B cell (primary cell): Measurements from ENCODE around the gene THUMPD1. TPM values are rescaled to one million over a fixed set of nuclear protein-coding genes. Genes with fewer than 3 reads are reported as not detected.

ENCODE experiments used
- ATAC-seq: fragments of 200-7000 bp; cut with Tn5 transposase; one replicate; pipeline ENCODE4 v1.10.0; 2021; ENCODE audit warnings: low read depth, mild to moderate bottlenecking, moderate number of reproducible peaks, moderate library complexity
- CTCF ChIA-PET: fragments of 350-600 bp; sonication (Branson Sonifier 250); formaldehyde crosslinking; loops from one replicate; lab custom pipeline; 2021; ENCODE audit warnings: antibody characterized with exemption, inconsistent platforms; lab: Charles Lee
- POLR2A ChIA-PET: fragments of 350-600 bp; sonication (Branson Sonifier 250); formaldehyde crosslinking; loops from one replicate; lab custom pipeline; 2021; ENCODE audit warnings: antibody characterized with exemption; lab: Charles Lee
- DNase-seq: peaks from one replicate; pipeline ENCODE4 v3.0.0; 2013
- H2AFZ ChIP-seq: 2 replicates; pipeline ENCODE4 v1.6.1; 2012; ENCODE audit warnings: mild to moderate bottlenecking, low read depth, low read length; ENCODE audit not compliant: insufficient read depth, poor library complexity, severe bottlenecking
- H3K27ac ChIP-seq, 2 donors: 1 replicate in 1 of 2; 2 replicates in 1 of 2; pipeline ENCODE4 v1.5.1; 2012 to 2013; ENCODE audit warnings: low read length in 2 of 2, mild to moderate bottlenecking in 2 of 2, moderate library complexity in 1 of 2
- H3K27me3 ChIP-seq, 4 experiments: fragments of 200-600 bp in 1 of 4; sonication (generic) in 1 of 4; replicated peaks in 1 of 4; 1 replicate in 2 of 4; 2 replicates in 2 of 4; pipeline versions ENCODE4 v1.6.1 to v1.7.0; 2013 to 2016; ENCODE audit warnings: low read length in 3 of 4, mild to moderate bottlenecking in 2 of 4, mixed read lengths in 1 of 4, moderate library complexity in 1 of 4; ENCODE audit not compliant: insufficient read depth in 4 of 4, control insufficient read depth in 3 of 4; ENCODE audit errors: control extremely low read depth in 1 of 4
- H3K36me3 ChIP-seq, 2 experiments: replicated peaks in 1 of 2; 1 replicate in 1 of 2; 2 replicates in 1 of 2; pipeline versions ENCODE4 v1.6.1 to v1.7.1; 2013; ENCODE audit warnings: low read length in 1 of 2; ENCODE audit not compliant: insufficient read depth in 2 of 2, control insufficient read depth in 1 of 2; ENCODE audit errors: control extremely low read depth in 1 of 2, extremely low read depth in 1 of 2
- H3K4me1 ChIP-seq, 2 donors: fragments of 200-600 bp in 1 of 2; sonication (generic) in 1 of 2; 1 replicate in 1 of 2; 2 replicates in 1 of 2; pipeline versions ENCODE4 v1.5.1 to v1.6.1; 2013 to 2017; ENCODE audit warnings: low read length in 2 of 2; ENCODE audit not compliant: control insufficient read depth in 2 of 2, insufficient read depth in 2 of 2
- H3K4me2 ChIP-seq: replicated peaks from 2 replicates; pipeline ENCODE3; 2012; ENCODE audit warnings: mild to moderate bottlenecking, low read depth, low read length; ENCODE audit not compliant: poor library complexity, severe bottlenecking
- H3K4me3 ChIP-seq, 5 experiments: fragments of 200-600 bp in 1 of 5; sonication (generic) in 1 of 5; 1 replicate in 3 of 5; 2 replicates in 2 of 5; pipeline versions ENCODE4 v1.5.1 to v1.7.0; 2011 to 2016; ENCODE audit warnings: low read length in 4 of 5, mild to moderate bottlenecking in 4 of 5, low read depth in 2 of 5, control low read depth in 1 of 5, moderate library complexity in 1 of 5; ENCODE audit not compliant: insufficient read depth in 1 of 5; ENCODE audit errors: control extremely low read depth in 1 of 5, extremely low read depth in 1 of 5
- H3K79me2 ChIP-seq: fragments of 200-600 bp; sonication (generic); one replicate; pipeline ENCODE4 v1.6.0; 2016; ENCODE audit warnings: low read length; ENCODE audit not compliant: control insufficient read depth, insufficient read depth
- H3K9ac ChIP-seq: fragments of 200-600 bp; sonication (generic); 2 replicates; pipeline ENCODE4 v1.6.1; 2017; ENCODE audit warnings: mild to moderate bottlenecking, low read length, moderate library complexity
- H3K9me3 ChIP-seq, 3 donors: one replicate each; pipeline versions ENCODE4 v1.6.1 to v1.7.1; 2013; ENCODE audit warnings: low read length in 2 of 3; ENCODE audit not compliant: control insufficient read depth in 2 of 3, insufficient read depth in 1 of 3; ENCODE audit errors: control extremely low read depth in 1 of 3
- H4K20me1 ChIP-seq: 2 replicates; pipeline ENCODE4 v1.6.0; 2012; ENCODE audit warnings: mild to moderate bottlenecking, low read length; ENCODE audit not compliant: insufficient read depth, control insufficient read depth, poor library complexity, severe bottlenecking
- H3K27ac Mint-ChIP-seq: one replicate; pipeline ENCODE4 v1.8.0; 2021; ENCODE audit warnings: mixed read lengths
- H3K27me3 Mint-ChIP-seq: one replicate; pipeline ENCODE4 v1.8.0; 2021; ENCODE audit warnings: mixed read lengths
- H3K4me1 Mint-ChIP-seq: one replicate; pipeline ENCODE4 v1.8.0; 2021; ENCODE audit warnings: mixed read lengths
- H3K4me3 Mint-ChIP-seq: one replicate; pipeline ENCODE4 v1.8.0; 2021; ENCODE audit warnings: mixed read lengths
- H3K9me3 Mint-ChIP-seq: one replicate; pipeline ENCODE4 v1.8.0; 2022; ENCODE audit warnings: mixed read lengths; ENCODE audit not compliant: insufficient read depth
- CTCF ChIP-seq: fragments of 200-600 bp; IDR thresholded peaks from one replicate; pipeline ENCODE4 v1.8.0; 2022; ENCODE audit warnings: antibody characterized with exemption, mild to moderate bottlenecking
- EZH2 ChIP-seq: IDR thresholded peaks from 2 replicates; pipeline ENCODE4 v1.6.1; 2012; ENCODE audit warnings: borderline replicate concordance, low read depth, mild to moderate bottlenecking, moderate library complexity, low read length; ENCODE audit not compliant: insufficient read depth, poor library complexity, severe bottlenecking
- WGBS: methylation state at CpG from one replicate; pipeline ENCODE4 v1.1.5; 2013; ENCODE audit warnings: missing lambda C conversion rate; ENCODE audit not compliant: insufficient coverage; 5-methylcytosine and 5-hydroxymethylcytosine counted together
- intact Hi-C: fragments of 100-400 bp; cut with micrococcal nuclease; formaldehyde crosslinking; loops from one replicate; pipeline ENCODE4 v1.10.0; 2022
- polyA plus RNA-seq: library from polyadenylated mRNA; depleted of rRNA; stranded (reverse); fragments of >200 nt; gene quantifications from 2 replicates; pipeline ENCODE4 v1.2.3, GENCODE V29; 2012
- total RNA-seq, 2 donors: library from RNA; stranded (reverse); fragments of 120-200 nt in 1 of 2; gene quantifications; 1 replicate in 1 of 2; 2 replicates in 1 of 2; pipeline versions ENCODE4 v1.2.3 to v1.2.4, GENCODE V29; 2013 to 2022

The THUMPD1 gene
- total and polyA plus RNA-seq, 2 donors (not counting 1 experiment from before 2014, with no cell fraction given): 52.5 to 72.6 TPM

DNA sequence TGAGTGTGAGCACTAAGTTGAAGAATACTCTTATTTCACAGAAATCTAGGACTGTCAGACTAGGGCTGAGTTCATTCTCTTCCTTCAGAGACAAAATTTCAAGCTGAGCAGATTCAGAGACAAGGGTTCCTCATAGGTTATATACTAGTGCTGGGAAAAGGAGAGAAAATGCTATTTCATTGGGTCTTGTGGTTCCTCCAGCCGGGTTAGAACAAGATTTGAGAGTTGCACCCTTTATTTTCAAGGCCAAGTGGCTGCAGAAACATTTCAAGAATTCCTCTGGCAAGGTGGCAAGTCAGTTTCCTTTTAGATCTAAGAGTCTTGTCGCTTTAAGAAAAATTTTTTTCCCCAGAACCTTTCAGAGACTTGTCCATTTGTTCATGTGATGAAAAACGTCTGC is 6.8 kb downstream of the THUMPD1 start:
- Mint-ChIP-seq H3K27ac (no peak overlapping the region), H3K9me3 (no peaks in the 10 kb centered on the region), H3K4me1 (peaks cover 9% of the 10 kb centered on the region), H3K4me3 (no peak overlapping the region), H3K27me3 (no peaks in the 10 kb centered on the region)
- DNase-seq: no peak
- Histone ChIP-seq H3K27ac (no peak overlapping the region), H3K79me2 (peaks cover 18% of the 10 kb centered on the region), H3K9ac (no peak overlapping the region), H3K9me3 (no peaks in the 10 kb centered on the region), H3K36me3 (peaks cover 16 to 47% of the 10 kb centered on the region in 2 experiments), H2AFZ (no peak overlapping the region), H4K20me1 (peaks cover 20% of the 10 kb centered on the region), H3K4me3 (no peak overlapping the region), H3K4me2 (no peak overlapping the region), H3K4me1 (peaks cover 5 to 7% of the 10 kb centered on the region in 2 donors), H3K27me3 (no peaks in the 10 kb centered on the region)
- intact Hi-C loops: no loop called here
- ChIA-PET CTCF (no interaction called here), POLR2A (no interaction called here)
- WGBS: 67% methylated on average over 1 of the region's 3 CpGs
- no peak for TF ChIP-seq EZH2
- no peak for TF ChIP-seq CTCF
- ATAC-seq: no peak

DNA sequence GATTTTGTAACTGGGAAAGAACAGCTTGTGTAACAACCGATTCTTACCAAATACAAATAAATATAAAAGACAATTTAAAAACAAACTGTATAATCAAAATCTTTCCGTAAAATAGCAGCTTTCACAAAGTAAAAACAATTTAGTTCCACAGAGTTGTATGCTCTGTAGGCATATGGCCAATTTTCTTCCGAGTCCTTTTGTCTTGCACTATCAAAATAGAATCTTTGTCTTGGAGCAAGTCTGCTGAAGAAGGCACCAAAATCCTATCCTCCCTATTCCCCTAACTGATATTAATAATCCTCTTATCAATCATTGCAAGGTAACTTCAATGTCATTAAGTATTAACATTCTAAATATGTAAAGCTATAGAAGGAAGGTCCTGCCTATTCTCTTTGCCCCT is 7.6 kb downstream of the THUMPD1 start:
- H3K27ac Mint-ChIP-seq: no peak overlapping the region
- POLR2A ChIA-PET: no interaction called here
- H3K4me1 ChIP-seq: peaks cover 4% of the 10 kb centered on the region in 2 donors
- TF ChIP-seq CTCF (no peak), EZH2 (no peak)
- CTCF ChIA-PET: no interaction called here
- no peaks in the 10 kb centered on the region for H3K9me3 Mint-ChIP-seq
- WGBS: no CpG with 5 or more reads among the region's 3 CpGs
- H3K27me3 Mint-ChIP-seq: no peaks in the 10 kb centered on the region
- H3K4me1 Mint-ChIP-seq: peaks cover 7% of the 10 kb centered on the region
- H3K9ac ChIP-seq: no peak overlapping the region
- intact Hi-C loops: no loop called here
- H3K27ac ChIP-seq: no peak overlapping the region
- no peaks in the 10 kb centered on the region for H3K27me3 ChIP-seq
- DNase-seq (no peak), ATAC-seq (no peak)
- no peaks in the 10 kb centered on the region for H3K9me3 ChIP-seq
- H3K36me3 ChIP-seq: peaks cover 16 to 47% of the 10 kb centered on the region in 2 experiments
- no peak overlapping the region for H3K4me3 ChIP-seq
- peaks cover 11% of the 10 kb centered on the region for H3K79me2 ChIP-seq
- H2AFZ ChIP-seq: no peak overlapping the region
- H3K4me2 ChIP-seq: no peak overlapping the region
- peaks cover 13% of the 10 kb centered on the region for H4K20me1 ChIP-seq
- no peak overlapping the region for H3K4me3 Mint-ChIP-seq
